ENCODE results near the gene CELF5. TPM values are rescaled to one million over a fixed set of nuclear protein-coding genes. Genes with fewer than 3 reads are reported as not detected.

The CELF5 gene
- total and polyA plus RNA-seq, 10 of the 15 experiments (the other 5 are each of a cell fraction or from before 2014, with no cell fraction given): 0.01 to 0.04 TPM; not detected in 8

GRCh38 chr19:3292958-3293529, 68.6 kb downstream of the CELF5 start:
- in situ Hi-C loops (cut with MboI): no loop called here
- FAIRE-seq (no peak), ATAC-seq (no peak), DNase-seq (ENCODE audit: low read depth, low spot score) (no peak)
- ChIA-PET RAD21 (ENCODE audit: unreplicated experiment) (no interaction called here), SMC1A (ENCODE audit: uncharacterized antibody, unreplicated experiment) (no interaction called here), POLR2A (no interaction called here), CTCF (no interaction called here)
- no peak overlapping the region for H3K27ac ChIP-seq (ENCODE audit: control insufficient read depth, insufficient read depth)
- H3K36me3 ChIP-seq (ENCODE audit: control insufficient read depth in 2 of 2, insufficient read depth in 2 of 2, low read length in 1 of 2): no peaks in the 10 kb centered on the region
- no TSS peak for BruUV-seq (replicated peaks)
- H3K4me1 ChIP-seq (ENCODE audit: control insufficient read depth, insufficient read depth, low read length): no peaks in the 10 kb centered on the region
- no peaks in the 10 kb centered on the region for H3K9me3 ChIP-seq (replicated peaks; ENCODE audit: control insufficient read depth, insufficient read depth, low read length)
- H3K4me2 ChIP-seq (ENCODE audit: control insufficient read depth, insufficient read depth): no peak overlapping the region
- no peaks in the 10 kb centered on the region for H4K20me1 ChIP-seq (ENCODE audit: control insufficient read depth, insufficient read depth)
- intact Hi-C loops (cut with micrococcal nuclease; ENCODE audit: unreplicated experiment): no loop called here
- no peak overlapping the region for H2AFZ ChIP-seq (ENCODE audit: control insufficient read depth, low read depth, low read length)
- peaks cover 5 to 6% of the 10 kb centered on the region in 2 experiments; a peak in 3 of 4 replicates for H3K27me3 ChIP-seq (replicated peaks in 1 of 2; ENCODE audit: control insufficient read depth in 2 of 2, insufficient read depth in 2 of 2, low read length in 1 of 2)
- WGBS (ENCODE audit: insufficient coverage, insufficient replicate concordance, low lambda C conversion rate, missing lambda C conversion rate): 34% methylated on average over 22 of the region's 23 CpGs
- no peak overlapping the region for H3K9ac ChIP-seq (ENCODE audit: control insufficient read depth, insufficient read depth, low read length)
- H3K79me2 ChIP-seq (ENCODE audit: control insufficient read depth, insufficient read depth, low read length): no peaks in the 10 kb centered on the region
- no peak overlapping the region for H3K4me3 ChIP-seq
- TF ChIP-seq LARP7 (IDR thresholded peaks at IDR 0.05) (no peak), BCLAF1 (IDR thresholded peaks at IDR 0.05) (no peak), PKNOX1 (IDR thresholded peaks at IDR 0.05) (no peak), SRF (IDR thresholded peaks at IDR 0.05; ENCODE audit: low read depth in 2 of 2, low read length in 2 of 2) (no peak), CEBPB (IDR thresholded peaks at IDR 0.05; ENCODE audit: borderline replicate concordance in 1 of 2, low read depth in 2 of 2, low read length in 2 of 2) (no peak), NKRF (conservative IDR thresholded peaks at IDR 0.05) (no peak), MTA3 (IDR thresholded peaks at IDR 0.05; ENCODE audit: borderline replicate concordance, low read length) (no peak), MEF2A (IDR thresholded peaks at IDR 0.05; ENCODE audit: insufficient read depth, low read depth, low read length) (no peak), KAT2A (conservative IDR thresholded peaks at IDR 0.05; ENCODE audit: control insufficient read depth, low read depth, low read length) (no peak), ZNF687 (IDR thresholded peaks at IDR 0.05) (no peak), CBX5 (IDR thresholded peaks at IDR 0.05; ENCODE audit: low read depth) (no peak)
